ENCODE results near the gene AIFM1. TPM values are rescaled to one million over a fixed set of nuclear protein-coding genes. Genes with fewer than 3 reads are reported as not detected.

AIFM1 gene
- total RNA-seq, 1 donor from 2014 or later: 31.3 TPM

DNA sequence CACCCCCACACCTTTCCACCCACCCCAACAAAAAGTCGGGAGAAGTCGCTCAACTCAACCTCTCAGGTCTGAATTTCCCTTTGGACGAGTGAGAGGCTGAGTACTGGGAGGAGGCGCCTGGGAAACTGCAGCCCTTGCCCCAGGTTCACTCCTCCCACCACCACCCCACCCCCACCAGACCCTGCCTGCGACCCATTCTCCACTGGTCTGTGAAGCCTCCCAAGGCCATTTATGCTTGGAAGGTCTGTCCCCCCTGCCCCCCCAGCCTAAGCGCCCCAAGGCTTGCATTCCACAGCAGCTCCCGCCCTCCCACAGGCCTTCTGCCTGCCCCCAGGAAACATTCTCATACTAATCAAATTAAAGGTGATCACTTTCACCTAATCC is 82.5 kb downstream of the AIFM1 start:
- TF ChIP-seq, protein P1, sequence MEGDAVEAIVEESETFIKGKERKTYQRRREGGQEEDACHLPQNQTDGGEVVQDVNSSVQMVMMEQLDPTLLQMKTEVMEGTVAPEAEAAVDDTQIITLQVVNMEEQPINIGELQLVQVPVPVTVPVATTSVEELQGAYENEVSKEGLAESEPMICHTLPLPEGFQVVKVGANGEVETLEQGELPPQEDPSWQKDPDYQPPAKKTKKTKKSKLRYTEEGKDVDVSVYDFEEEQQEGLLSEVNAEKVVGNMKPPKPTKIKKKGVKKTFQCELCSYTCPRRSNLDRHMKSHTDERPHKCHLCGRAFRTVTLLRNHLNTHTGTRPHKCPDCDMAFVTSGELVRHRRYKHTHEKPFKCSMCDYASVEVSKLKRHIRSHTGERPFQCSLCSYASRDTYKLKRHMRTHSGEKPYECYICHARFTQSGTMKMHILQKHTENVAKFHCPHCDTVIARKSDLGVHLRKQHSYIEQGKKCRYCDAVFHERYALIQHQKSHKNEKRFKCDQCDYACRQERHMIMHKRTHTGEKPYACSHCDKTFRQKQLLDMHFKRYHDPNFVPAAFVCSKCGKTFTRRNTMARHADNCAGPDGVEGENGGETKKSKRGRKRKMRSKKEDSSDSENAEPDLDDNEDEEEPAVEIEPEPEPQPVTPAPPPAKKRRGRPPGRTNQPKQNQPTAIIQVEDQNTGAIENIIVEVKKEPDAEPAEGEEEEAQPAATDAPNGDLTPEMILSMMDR (IDR thresholded peaks at IDR 0.05; ENCODE audit: unreplicated experiment): no peak
- Mint-ChIP-seq H3K36me3 (peaks cover 8% of the 10 kb centered on the region), H3K9me3 (peaks cover 4% of the 10 kb centered on the region), H3K27me3 (ENCODE audit: low read depth) (no peaks in the 10 kb centered on the region), H3K4me1 (peaks cover 32% of the 10 kb centered on the region), H3K4me3 (peak overlapping the region; percentile 6), H3K27ac (peak overlapping the region; percentile 31)
- DNase-seq (ENCODE audit: low spot score in 2 of 2, unreplicated experiment in 2 of 2): no peak

DNA sequence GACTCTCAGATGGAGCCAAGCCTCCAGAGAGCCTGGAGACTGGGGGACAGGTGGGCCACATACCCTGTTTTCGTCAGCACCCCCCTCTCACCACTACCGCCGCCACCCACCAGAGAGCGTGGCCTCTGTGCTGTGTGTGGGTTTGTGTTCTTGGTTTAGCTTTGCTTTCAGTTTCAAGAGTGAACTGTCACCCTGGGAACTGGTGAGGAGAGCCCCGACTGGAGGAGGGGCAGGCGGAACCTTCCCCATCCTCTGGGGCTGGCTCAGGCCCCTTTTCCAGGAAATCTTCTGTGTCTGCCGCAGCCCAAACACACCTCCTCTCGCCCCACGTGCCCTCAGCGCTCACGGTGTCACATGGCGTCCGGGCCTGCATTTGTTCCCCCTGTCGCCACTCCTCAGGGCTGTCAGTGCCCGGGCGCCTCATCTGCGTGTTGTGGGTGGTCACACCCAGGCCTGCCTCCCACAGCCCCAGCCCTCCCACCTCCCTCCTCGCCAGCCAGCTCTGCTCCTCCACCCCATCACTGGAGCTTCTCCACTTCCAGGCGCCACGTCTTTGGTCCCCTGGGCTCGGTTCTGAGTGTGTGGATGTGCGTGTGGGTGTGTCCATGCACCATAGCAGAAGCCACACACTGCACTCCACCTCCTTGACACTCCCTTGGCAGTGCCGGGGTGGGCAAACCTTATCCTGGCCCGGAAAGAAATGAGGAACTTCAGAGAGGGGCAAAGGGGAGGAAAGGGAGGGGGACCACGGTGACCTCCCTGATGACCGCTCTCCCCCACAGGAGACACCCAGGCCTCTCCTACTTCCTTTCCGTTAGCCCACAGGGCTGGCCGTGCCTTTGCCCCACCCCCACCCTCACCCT is 83.2 kb downstream of the AIFM1 start:
- no peak overlapping the region for H3K27ac Mint-ChIP-seq

GRCh38 chrX:130081421-130082045 is 84.1 kb downstream of the AIFM1 start:
- peak overlapping the region; percentile 64 for H3K27ac Mint-ChIP-seq
- H3K4me3 Mint-ChIP-seq: no peak overlapping the region
- no peaks in the 10 kb centered on the region for H3K27me3 Mint-ChIP-seq (ENCODE audit: low read depth)
- H3K4me1 Mint-ChIP-seq: peaks cover 32% of the 10 kb centered on the region
- TF ChIP-seq, protein P1 (IDR thresholded peaks at IDR 0.05; ENCODE audit: unreplicated experiment): no peak
- H3K36me3 Mint-ChIP-seq: peaks cover 7% of the 10 kb centered on the region
- DNase-seq (ENCODE audit: low spot score in 2 of 2, unreplicated experiment in 2 of 2): no peak
- H3K9me3 Mint-ChIP-seq: no peaks in the 10 kb centered on the region

More for the DNA sequence above, 83.2 kb downstream of the AIFM1 start:
- TF ChIP-seq, protein P1 (IDR thresholded peaks at IDR 0.05; ENCODE audit: unreplicated experiment): no peak
- H3K36me3 Mint-ChIP-seq: peaks cover 4% of the 10 kb centered on the region
- peaks cover 32% of the 10 kb centered on the region for H3K4me1 Mint-ChIP-seq
- H3K9me3 Mint-ChIP-seq: no peaks in the 10 kb centered on the region
- H3K27me3 Mint-ChIP-seq (ENCODE audit: low read depth): no peaks in the 10 kb centered on the region
- DNase-seq (ENCODE audit: low spot score in 2 of 2, unreplicated experiment in 2 of 2): no peak
- H3K4me3 Mint-ChIP-seq: no peak overlapping the region

- no peaks in the 10 kb centered on the region for H3K27me3 Mint-ChIP-seq (ENCODE audit: low read depth)
- H3K4me3 Mint-ChIP-seq: no peak overlapping the region
- no peak overlapping the region for H3K27ac Mint-ChIP-seq
- peaks cover 32% of the 10 kb centered on the region for H3K4me1 Mint-ChIP-seq
- H3K36me3 Mint-ChIP-seq: peaks cover 8% of the 10 kb centered on the region
- no peak for DNase-seq (ENCODE audit: low spot score in 2 of 2, unreplicated experiment in 2 of 2)
- H3K9me3 Mint-ChIP-seq: peaks cover 1% of the 10 kb centered on the region
- TF ChIP-seq, protein P1 (IDR thresholded peaks at IDR 0.05; ENCODE audit: unreplicated experiment): no peak
These were observed 84.8 kb downstream of the AIFM1 start for GRCh38 chrX:130080791-130081367.

GRCh38 chrX:130079824-130080406 is 85.7 kb downstream of the AIFM1 start:
- peaks cover 6% of the 10 kb centered on the region for H3K9me3 Mint-ChIP-seq

More at GRCh38 chrX:130079824-130080406, 85.7 kb downstream of the AIFM1 start:
- Mint-ChIP-seq H3K27ac (peak overlapping the region; percentile 16), H3K4me3 (no peak overlapping the region), H3K27me3 (ENCODE audit: low read depth) (no peaks in the 10 kb centered on the region), H3K4me1 (peaks cover 32% of the 10 kb centered on the region), H3K36me3 (peaks cover 12% of the 10 kb centered on the region)
- peak in 1 of 2 experiments; percentile 60 for DNase-seq (ENCODE audit: low spot score in 2 of 2, unreplicated experiment in 2 of 2)
- TF ChIP-seq, protein P1 (IDR thresholded peaks at IDR 0.05; ENCODE audit: unreplicated experiment): peak; percentile 79

Other genes starting within 250 kb of the AIFM1 start
- 27.7 to 28.9 TPM (median 28.0 TPM) in 3 replicates for gene BCORL1, start 183.2 kb downstream of the AIFM1 start, total RNA-seq
- 21.0 to 22.9 TPM (median 22.2 TPM) in 3 replicates for gene ELF4, start 55.3 kb downstream of the AIFM1 start, total RNA-seq
- gene RAB33A, start 6.1 kb upstream of the AIFM1 start, total RNA-seq: 4.2 to 4.6 TPM (median 4.3 TPM) in 3 replicates
- gene ZNF280C, start 103.1 kb upstream of the AIFM1 start, total RNA-seq: 14.2 to 14.8 TPM (median 14.5 TPM) in 3 replicates
- gene SLC25A14, start 174.1 kb upstream of the AIFM1 start, total RNA-seq: 19.3 to 19.5 TPM (median 19.5 TPM) in 3 replicates
- gene GPR119, start 219.8 kb upstream of the AIFM1 start, total RNA-seq: not detected in 3 replicates
- 22.8 to 25.1 TPM (median 24.8 TPM) in 3 replicates for gene RBMX2, start 236.1 kb upstream of the AIFM1 start, total RNA-seq